ENCODE measurements around the gene OLA1. TPM values are rescaled to one million over a fixed set of nuclear protein-coding genes. Genes with fewer than 3 reads are reported as not detected.

The OLA1 gene
- total and polyA plus RNA-seq, 9 of the 15 experiments (the other 6 are each of a cell fraction or from before 2014, with no cell fraction given), result 208 to 353 (median 225) TPM

DNA sequence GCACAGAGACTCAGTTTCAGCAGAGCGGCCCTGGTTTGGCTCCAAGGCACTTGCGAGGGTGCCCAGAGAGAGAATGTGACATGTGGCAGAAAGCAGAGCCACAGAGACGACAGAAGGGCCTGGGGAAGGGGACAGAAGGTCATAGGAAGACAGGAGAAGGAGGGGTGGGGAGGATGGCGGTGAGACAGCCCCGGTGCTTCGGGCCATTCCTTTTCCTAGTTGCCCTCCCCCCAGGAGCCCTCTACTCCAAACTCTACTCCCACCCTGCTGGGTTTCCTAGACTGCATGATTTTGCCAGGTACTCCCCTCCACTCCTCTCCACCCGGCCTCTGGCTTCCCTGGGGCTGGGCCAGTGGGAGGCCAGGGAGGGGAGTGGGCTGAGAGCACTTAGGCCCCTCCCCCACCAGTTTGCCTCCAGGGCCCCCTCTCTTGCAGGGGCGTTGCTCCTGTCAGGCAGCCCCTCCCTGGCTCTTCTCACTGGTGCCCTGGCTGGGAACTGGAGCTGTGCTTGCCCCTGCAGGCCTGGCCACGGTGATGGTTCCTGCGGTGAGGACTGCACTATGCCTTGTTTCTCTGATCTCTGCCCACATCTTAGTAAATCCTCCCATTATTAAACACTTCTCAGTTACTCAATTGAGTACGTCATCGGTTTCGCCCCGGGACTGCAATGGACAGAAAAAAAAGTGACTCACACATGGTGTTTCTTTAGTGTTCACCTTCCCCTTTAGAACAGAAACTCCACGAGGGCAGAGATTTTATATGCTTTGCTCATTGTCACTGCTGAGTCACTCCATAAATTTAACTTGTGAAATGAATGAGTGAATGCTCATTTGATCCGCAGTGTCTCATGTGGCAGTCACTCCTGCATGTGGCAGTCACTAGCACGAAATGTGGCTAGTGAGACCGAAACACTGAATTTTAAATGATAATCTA, 224.5 kb downstream of the OLA1 start (continued):
- TF ChIP-seq SRSF3 (IDR thresholded peaks at IDR 0.05; ENCODE audit: insufficient read depth, low read length) (no peak), NCOR1 (IDR thresholded peaks at IDR 0.05) (no peak), POLR2A (conservative IDR thresholded peaks at IDR 0.05) (no peak), JUNB (CRISPR knock-in tag; conservative IDR thresholded peaks at IDR 0.05) (no peak), MCM5 (IDR thresholded peaks at IDR 0.05; ENCODE audit: low read depth) (no peak), TAL1 (IDR thresholded peaks at IDR 0.05) (no peak), ZNF175 (CRISPR knock-in tag; IDR thresholded peaks at IDR 0.05; ENCODE audit: low read depth) (no peak), ZNF778 (CRISPR knock-in tag; IDR thresholded peaks at IDR 0.05) (no peak), PML (IDR thresholded peaks at IDR 0.05; ENCODE audit: low read length) (no peak), ZNF717 (CRISPR knock-in tag; IDR thresholded peaks at IDR 0.05) (no peak), PHF8 (IDR thresholded peaks at IDR 0.05; ENCODE audit: borderline replicate concordance, low read length) (no peak), ZNF76 (CRISPR knock-in tag; IDR thresholded peaks at IDR 0.05; ENCODE audit: borderline replicate concordance) (no peak), ETV6 (IDR thresholded peaks at IDR 0.05; ENCODE audit: borderline replicate concordance in 1 of 2, low read depth in 2 of 2, low read length in 1 of 2) (no peak), ETV6 (CRISPR knock-in tag; IDR thresholded peaks at IDR 0.05; ENCODE audit: borderline replicate concordance) (no peak), ZNF561 (CRISPR knock-in tag; conservative IDR thresholded peaks at IDR 0.05) (no peak), TRIM24 (IDR thresholded peaks at IDR 0.05) (peak; percentile 80 to 82), ZNF347 (CRISPR knock-in tag; IDR thresholded peaks at IDR 0.05; ENCODE audit: low read depth) (no peak), FOSL1 (tag; conservative IDR thresholded peaks at IDR 0.05) (peak; percentile 39; the same call in 1 of the 2 replicates), ZNF239 (CRISPR knock-in tag; IDR thresholded peaks at IDR 0.05) (no peak), ZNF644 (tag; IDR thresholded peaks at IDR 0.05; ENCODE audit: low read depth) (no peak), ZNF263 (CRISPR knock-in tag; IDR thresholded peaks at IDR 0.05; ENCODE audit: borderline replicate concordance) (no peak), GABPB2 (CRISPR knock-in tag; conservative IDR thresholded peaks at IDR 0.05) (no peak), ZNF24 (IDR thresholded peaks at IDR 0.05) (0 out of 2 replicates have a peak, but pooled peaks have one; percentile 36)
- TF ChIP-seq, protein P1, sequence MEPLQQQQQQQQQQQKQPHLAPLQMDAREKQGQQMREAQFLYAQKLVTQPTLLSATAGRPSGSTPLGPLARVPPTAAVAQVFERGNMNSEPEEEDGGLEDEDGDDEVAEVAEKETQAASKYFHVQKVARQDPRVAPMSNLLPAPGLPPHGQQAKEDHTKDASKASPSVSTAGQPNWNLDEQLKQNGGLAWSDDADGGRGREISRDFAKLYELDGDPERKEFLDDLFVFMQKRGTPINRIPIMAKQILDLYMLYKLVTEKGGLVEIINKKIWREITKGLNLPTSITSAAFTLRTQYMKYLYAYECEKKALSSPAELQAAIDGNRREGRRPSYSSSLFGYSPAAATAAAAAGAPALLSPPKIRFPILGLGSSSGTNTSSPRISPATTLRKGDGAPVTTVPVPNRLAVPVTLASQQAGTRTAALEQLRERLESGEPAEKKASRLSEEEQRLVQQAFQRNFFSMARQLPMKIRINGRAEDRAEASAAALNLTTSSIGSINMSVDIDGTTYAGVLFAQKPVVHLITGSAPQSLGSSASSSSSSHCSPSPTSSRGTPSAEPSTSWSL (CRISPR knock-in tag; IDR thresholded peaks at IDR 0.05; ENCODE audit: borderline replicate concordance), result no peak
- TF ChIP-seq, protein P2, sequence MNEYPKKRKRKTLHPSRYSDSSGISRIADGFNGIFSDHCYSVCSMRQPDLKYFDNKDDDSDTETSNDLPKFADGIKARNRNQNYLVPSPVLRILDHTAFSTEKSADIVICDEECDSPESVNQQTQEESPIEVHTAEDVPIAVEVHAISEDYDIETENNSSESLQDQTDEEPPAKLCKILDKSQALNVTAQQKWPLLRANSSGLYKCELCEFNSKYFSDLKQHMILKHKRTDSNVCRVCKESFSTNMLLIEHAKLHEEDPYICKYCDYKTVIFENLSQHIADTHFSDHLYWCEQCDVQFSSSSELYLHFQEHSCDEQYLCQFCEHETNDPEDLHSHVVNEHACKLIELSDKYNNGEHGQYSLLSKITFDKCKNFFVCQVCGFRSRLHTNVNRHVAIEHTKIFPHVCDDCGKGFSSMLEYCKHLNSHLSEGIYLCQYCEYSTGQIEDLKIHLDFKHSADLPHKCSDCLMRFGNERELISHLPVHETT (CRISPR knock-in tag; conservative IDR thresholded peaks at IDR 0.05 in 1 of 2, IDR thresholded peaks at IDR 0.05 in 1 of 2), result no peak
- TF ChIP-seq, protein P3, sequence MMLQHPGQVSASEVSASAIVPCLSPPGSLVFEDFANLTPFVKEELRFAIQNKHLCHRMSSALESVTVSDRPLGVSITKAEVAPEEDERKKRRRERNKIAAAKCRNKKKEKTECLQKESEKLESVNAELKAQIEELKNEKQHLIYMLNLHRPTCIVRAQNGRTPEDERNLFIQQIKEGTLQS (IDR thresholded peaks at IDR 0.05), result peak; percentile 62
- TF ChIP-seq, protein P3 (CRISPR knock-in tag; conservative IDR thresholded peaks at IDR 0.05), result no peak

Measured in K562 (cell line).